Panc1 (cell line): ENCODE data around the gene CADPS2. TPM values are rescaled to one million over a fixed set of nuclear protein-coding genes. Genes with fewer than 3 reads are reported as not detected.
A peak's percentile ranks its signal among the peaks of the same experiment; 100 is the strongest.

ENCODE experiments used
- ATAC-seq: fragments of 200-7000 bp; cut with Tn5 transposase; 2 replicates; pipeline ENCODE4 v1.9.1; 2020; ENCODE audit warnings: mild to moderate bottlenecking, moderate library complexity
- BruUV-seq: library from RNA; stranded (reverse); fragments of 400-500 nt; replicated peaks from 2 replicates; lab custom pipeline; 2021; lab: Mats Ljungman, UMichigan
- CTCF ChIA-PET: fragments of 300-600 bp; sonication (Branson Sonifier 250); formaldehyde crosslinking; loops from one replicate; lab custom pipeline; 2022; ENCODE audit warnings: antibody characterized with exemption; lab: Charles Lee
- POLR2A ChIA-PET: fragments of 300-600 bp; sonication (Branson Sonifier 250); formaldehyde crosslinking; loops from one replicate; lab custom pipeline; 2022; ENCODE audit warnings: antibody characterized with exemption; lab: Charles Lee
- DNase-seq: peaks from one replicate; pipeline ENCODE4 v3.0.0-alpha.2; 2010; ENCODE audit warnings: low read depth, low spot score
- H3K27ac ChIP-seq: 2 replicates; pipeline ENCODE4 v1.5.1; 2011; ENCODE audit warnings: mild to moderate bottlenecking, low read length, inconsistent platforms
- H3K27me3 ChIP-seq: fragments of 200-500 bp; sonication (Bioruptor generic); 2 replicates; pipeline ENCODE4 v1.6.0; 2014; ENCODE audit warnings: low read length, inconsistent platforms; ENCODE audit not compliant: control insufficient read depth, insufficient read depth
- H3K36me3 ChIP-seq: fragments of 200-500 bp; sonication (Bioruptor generic); 2 replicates; pipeline ENCODE4 v1.5.1; 2014; ENCODE audit warnings: inconsistent platforms, mild to moderate bottlenecking, low read length, moderate library complexity; ENCODE audit not compliant: control insufficient read depth, insufficient read depth
- H3K4me1 ChIP-seq: 2 replicates; pipeline ENCODE4 v1.5.1; 2011; ENCODE audit warnings: inconsistent platforms, mild to moderate bottlenecking, low read length, moderate library complexity; ENCODE audit not compliant: control insufficient read depth, insufficient read depth
- H3K4me3 ChIP-seq, 2 experiments: 2 replicates each; pipeline ENCODE4 v1.5.1; 2011 to 2012; ENCODE audit warnings: low read depth in 2 of 2, low read length in 2 of 2, mild to moderate bottlenecking in 2 of 2, inconsistent platforms in 1 of 2, moderate library complexity in 1 of 2
- H3K9me3 ChIP-seq: fragments of 200-500 bp; sonication (Bioruptor generic); 2 replicates; pipeline ENCODE4 v1.5.1; 2014; ENCODE audit warnings: low read depth, mild to moderate bottlenecking, inconsistent platforms, low read length, moderate library complexity; ENCODE audit not compliant: control insufficient read depth, insufficient read depth
- POLR2AphosphoS5 ChIP-seq: IDR thresholded peaks from 2 replicates; pipeline ENCODE4 v1.6.1; 2012; ENCODE audit warnings: mild to moderate bottlenecking, low read depth, low read length, moderate library complexity
- SIN3A ChIP-seq: IDR thresholded peaks from 2 replicates; pipeline ENCODE4 v1.6.1; 2012; ENCODE audit warnings: low read depth, mild to moderate bottlenecking, low read length, moderate library complexity, borderline replicate concordance; ENCODE audit not compliant: insufficient read depth
- TCF7L2 ChIP-seq: IDR thresholded peaks from 2 replicates; pipeline ENCODE4 v1.6.1; 2011; ENCODE audit warnings: mild to moderate bottlenecking, low read depth, low read length, inconsistent platforms
- in situ Hi-C: cut with HindIII; loops from 2 replicates; pipeline ENCODE4 v1.10.0; 2016; ENCODE audit warnings: low sequenced_read_pairs, low pct_unique_long_range_greater_than_20kb
- intact Hi-C: fragments of 100-400 bp; cut with micrococcal nuclease; formaldehyde crosslinking; loops from one replicate; pipeline ENCODE4 v1.10.0; 2022; ENCODE audit not compliant: unreplicated experiment
- total RNA-seq: library from RNA; stranded (reverse); gene quantifications from one replicate; pipeline ENCODE4 v1.2.1, GENCODE V29; 2021; ENCODE audit not compliant: unreplicated experiment
- TF ChIP-seq, protein P1 (sequence below): fragments of 450-650 bp; IDR thresholded peaks from 2 replicates; pipeline ENCODE4 v1.5.1; 2017; ENCODE audit warnings: mild to moderate bottlenecking
- TF ChIP-seq, protein P2 (sequence below), 2 experiments: IDR thresholded peaks; 2 replicates each; pipeline ENCODE4 v1.6.1; 2011 to 2012; ENCODE audit warnings: low read depth in 2 of 2, control low read depth in 1 of 2, low read length in 1 of 2, mild to moderate bottlenecking in 1 of 2, moderate library complexity in 1 of 2; ENCODE audit not compliant: insufficient read depth in 1 of 2

The CADPS2 gene
- total RNA-seq, 1 experiment from 2014 or later = 1.6 TPM

GRCh38 chr7:122803323-122803722 is 82.9 kb downstream of the CADPS2 start:
- CTCF ChIA-PET = no interaction called here
- Histone ChIP-seq H3K4me1 (no peaks in the 10 kb centered on the region), H3K27ac (no peak overlapping the region), H3K36me3 (no peaks in the 10 kb centered on the region), H3K27me3 (no peaks in the 10 kb centered on the region), H3K4me3 (no peak overlapping the region), H3K9me3 (no peaks in the 10 kb centered on the region)
- ATAC-seq (no peak), DNase-seq (no peak)
- TF ChIP-seq, protein P1, sequence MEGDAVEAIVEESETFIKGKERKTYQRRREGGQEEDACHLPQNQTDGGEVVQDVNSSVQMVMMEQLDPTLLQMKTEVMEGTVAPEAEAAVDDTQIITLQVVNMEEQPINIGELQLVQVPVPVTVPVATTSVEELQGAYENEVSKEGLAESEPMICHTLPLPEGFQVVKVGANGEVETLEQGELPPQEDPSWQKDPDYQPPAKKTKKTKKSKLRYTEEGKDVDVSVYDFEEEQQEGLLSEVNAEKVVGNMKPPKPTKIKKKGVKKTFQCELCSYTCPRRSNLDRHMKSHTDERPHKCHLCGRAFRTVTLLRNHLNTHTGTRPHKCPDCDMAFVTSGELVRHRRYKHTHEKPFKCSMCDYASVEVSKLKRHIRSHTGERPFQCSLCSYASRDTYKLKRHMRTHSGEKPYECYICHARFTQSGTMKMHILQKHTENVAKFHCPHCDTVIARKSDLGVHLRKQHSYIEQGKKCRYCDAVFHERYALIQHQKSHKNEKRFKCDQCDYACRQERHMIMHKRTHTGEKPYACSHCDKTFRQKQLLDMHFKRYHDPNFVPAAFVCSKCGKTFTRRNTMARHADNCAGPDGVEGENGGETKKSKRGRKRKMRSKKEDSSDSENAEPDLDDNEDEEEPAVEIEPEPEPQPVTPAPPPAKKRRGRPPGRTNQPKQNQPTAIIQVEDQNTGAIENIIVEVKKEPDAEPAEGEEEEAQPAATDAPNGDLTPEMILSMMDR = peak; percentile 26; the same call in 1 of the 2 replicates
- no peak for TF ChIP-seq SIN3A
- in situ Hi-C loops (no loop called here), intact Hi-C loops (loop anchor here (10.0 kb wide), 1 partner anchor 351 kb away; no protein-coding TSS in a partner anchor)
- POLR2A ChIA-PET = no interaction called here
- BruUV-seq = no TSS peak

DNA sequence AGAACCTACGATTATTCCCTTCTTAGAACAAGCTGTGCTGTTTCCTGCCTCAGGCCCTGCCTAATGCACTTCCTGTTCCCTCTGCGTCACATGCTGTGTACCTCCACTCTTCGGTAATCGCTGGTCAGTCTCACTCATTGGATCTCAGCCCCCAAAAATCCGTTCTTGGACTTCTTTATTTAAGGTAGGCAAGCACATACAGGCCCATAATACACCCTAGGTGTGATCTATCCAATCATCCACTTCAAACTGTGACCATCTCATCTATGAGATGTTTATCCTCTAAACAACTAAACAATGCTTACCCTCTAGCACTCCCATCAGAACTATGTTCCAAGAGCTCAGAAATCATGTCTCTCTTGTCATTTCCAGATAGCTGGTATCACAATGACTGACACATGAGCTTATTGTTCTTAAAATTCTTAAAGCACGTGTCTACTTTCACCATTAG is 83.9 kb downstream of the CADPS2 start:
- BruUV-seq = no TSS peak
- DNase-seq (no peak), ATAC-seq (no peak)
- intact Hi-C loops (loop anchor here (10.0 kb wide), 1 partner anchor 352 kb away; no protein-coding TSS in a partner anchor), in situ Hi-C loops (no loop called here)
- no peaks in the 10 kb centered on the region for H3K36me3 ChIP-seq
- no peaks in the 10 kb centered on the region for H3K4me1 ChIP-seq
- H3K27ac ChIP-seq = no peak overlapping the region
- TF ChIP-seq, protein P2, sequence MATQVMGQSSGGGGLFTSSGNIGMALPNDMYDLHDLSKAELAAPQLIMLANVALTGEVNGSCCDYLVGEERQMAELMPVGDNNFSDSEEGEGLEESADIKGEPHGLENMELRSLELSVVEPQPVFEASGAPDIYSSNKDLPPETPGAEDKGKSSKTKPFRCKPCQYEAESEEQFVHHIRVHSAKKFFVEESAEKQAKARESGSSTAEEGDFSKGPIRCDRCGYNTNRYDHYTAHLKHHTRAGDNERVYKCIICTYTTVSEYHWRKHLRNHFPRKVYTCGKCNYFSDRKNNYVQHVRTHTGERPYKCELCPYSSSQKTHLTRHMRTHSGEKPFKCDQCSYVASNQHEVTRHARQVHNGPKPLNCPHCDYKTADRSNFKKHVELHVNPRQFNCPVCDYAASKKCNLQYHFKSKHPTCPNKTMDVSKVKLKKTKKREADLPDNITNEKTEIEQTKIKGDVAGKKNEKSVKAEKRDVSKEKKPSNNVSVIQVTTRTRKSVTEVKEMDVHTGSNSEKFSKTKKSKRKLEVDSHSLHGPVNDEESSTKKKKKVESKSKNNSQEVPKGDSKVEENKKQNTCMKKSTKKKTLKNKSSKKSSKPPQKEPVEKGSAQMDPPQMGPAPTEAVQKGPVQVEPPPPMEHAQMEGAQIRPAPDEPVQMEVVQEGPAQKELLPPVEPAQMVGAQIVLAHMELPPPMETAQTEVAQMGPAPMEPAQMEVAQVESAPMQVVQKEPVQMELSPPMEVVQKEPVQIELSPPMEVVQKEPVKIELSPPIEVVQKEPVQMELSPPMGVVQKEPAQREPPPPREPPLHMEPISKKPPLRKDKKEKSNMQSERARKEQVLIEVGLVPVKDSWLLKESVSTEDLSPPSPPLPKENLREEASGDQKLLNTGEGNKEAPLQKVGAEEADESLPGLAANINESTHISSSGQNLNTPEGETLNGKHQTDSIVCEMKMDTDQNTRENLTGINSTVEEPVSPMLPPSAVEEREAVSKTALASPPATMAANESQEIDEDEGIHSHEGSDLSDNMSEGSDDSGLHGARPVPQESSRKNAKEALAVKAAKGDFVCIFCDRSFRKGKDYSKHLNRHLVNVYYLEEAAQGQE (IDR thresholded peaks at IDR 0.05; ENCODE audit: insufficient read depth in 1 of 2, low read depth in 2 of 2, low read length in 1 of 2) = no peak
- TF ChIP-seq POLR2AphosphoS5 (no peak), SIN3A (no peak), TCF7L2 (no peak)
- TF ChIP-seq, protein P1 = no peak
- H3K27me3 ChIP-seq = no peaks in the 10 kb centered on the region
- no peaks in the 10 kb centered on the region for H3K9me3 ChIP-seq
- ChIA-PET POLR2A (no interaction called here), CTCF (no interaction called here)
- H3K4me3 ChIP-seq = no peak overlapping the region
